MM.1S (cell line): ENCODE measurements around the gene CCDC86.

ENCODE experiments used
- DNase-seq: peaks from one replicate; pipeline ENCODE4 v3.0.0-alpha.2; 2015
- H2AFZ ChIP-seq: fragments of 300-600 bp; sonication (generic); 2 replicates; pipeline ENCODE4 v1.6.0; 2016; ENCODE audit warnings: antibody characterized with exemption, low read length
- H3F3A ChIP-seq: fragments of 300-600 bp; sonication (generic); 2 replicates; pipeline ENCODE4 v1.6.1; 2016; ENCODE audit warnings: mild to moderate bottlenecking, antibody characterized with exemption, low read length, moderate library complexity, mixed read lengths; ENCODE audit not compliant: insufficient read depth
- H3K27ac ChIP-seq: fragments of 300-600 bp; sonication (generic); 2 replicates; pipeline ENCODE4 v1.5.1; 2016; ENCODE audit warnings: mild to moderate bottlenecking, low read length
- H3K27me3 ChIP-seq: fragments of 300-600 bp; sonication (generic); replicated peaks from 2 replicates; pipeline ENCODE4 v1.6.0; 2016; ENCODE audit warnings: low read length; ENCODE audit not compliant: insufficient read depth
- H3K36me3 ChIP-seq: fragments of 300-600 bp; sonication (generic); replicated peaks from 2 replicates; pipeline ENCODE4 v1.6.1; 2016; ENCODE audit warnings: mild to moderate bottlenecking, low read length, mixed read lengths; ENCODE audit not compliant: insufficient read depth
- H3K4me1 ChIP-seq: fragments of 300-600 bp; sonication (generic); 2 replicates; pipeline ENCODE4 v1.6.1; 2016; ENCODE audit warnings: low read length, mixed read lengths
- H3K4me2 ChIP-seq: fragments of 300-600 bp; sonication (generic); 2 replicates; pipeline ENCODE4 v1.6.0; 2016; ENCODE audit warnings: low read depth, low read length
- H3K4me3 ChIP-seq: fragments of 300-600 bp; sonication (generic); 2 replicates; pipeline ENCODE4 v1.5.1; 2016; ENCODE audit warnings: low read length, mixed read lengths
- H3K79me2 ChIP-seq: fragments of 300-600 bp; sonication (generic); 2 replicates; pipeline ENCODE4 v1.6.1; 2016; ENCODE audit warnings: mixed run types, low read length, mixed read lengths
- H3K9ac ChIP-seq: fragments of 300-600 bp; sonication (generic); 2 replicates; pipeline ENCODE4 v1.6.1; 2016; ENCODE audit warnings: low read length, mixed read lengths
- H3K9me2 ChIP-seq: fragments of 300-600 bp; sonication (generic); replicated peaks from 2 replicates; pipeline ENCODE4 v1.6.1; 2016; ENCODE audit warnings: mild to moderate bottlenecking, low read length, mixed read lengths; ENCODE audit not compliant: insufficient read depth
- H3K9me3 ChIP-seq: fragments of 300-600 bp; sonication (generic); replicated peaks from 2 replicates; pipeline ENCODE4 v1.6.1; 2016; ENCODE audit warnings: mild to moderate bottlenecking, low read length, mixed read lengths; ENCODE audit not compliant: insufficient read depth
- H4K20me1 ChIP-seq: fragments of 300-600 bp; sonication (generic); 2 replicates; pipeline ENCODE4 v1.6.1; 2016; ENCODE audit warnings: mild to moderate bottlenecking, low read length, moderate library complexity, mixed read lengths; ENCODE audit not compliant: insufficient read depth
- CTCF ChIP-seq: fragments of 300-600 bp; sonication (generic); IDR thresholded peaks from 2 replicates; pipeline ENCODE4 v1.5.1; 2016; ENCODE audit warnings: antibody characterized with exemption, low read length, mixed read lengths
- EZH2 ChIP-seq: fragments of 300-600 bp; sonication (generic); optimal IDR thresholded peaks from 2 replicates; pipeline ENCODE3; 2017; ENCODE audit warnings: low read depth, mild to moderate bottlenecking, antibody characterized with exemption, low read length, mixed read lengths
- EZH2phosphoT487 ChIP-seq: fragments of 300-600 bp; sonication (generic); IDR thresholded peaks from 2 replicates; pipeline ENCODE4 v1.6.1; 2018; ENCODE audit warnings: antibody characterized with exemption, low read length

Gene CCDC86

DNA sequence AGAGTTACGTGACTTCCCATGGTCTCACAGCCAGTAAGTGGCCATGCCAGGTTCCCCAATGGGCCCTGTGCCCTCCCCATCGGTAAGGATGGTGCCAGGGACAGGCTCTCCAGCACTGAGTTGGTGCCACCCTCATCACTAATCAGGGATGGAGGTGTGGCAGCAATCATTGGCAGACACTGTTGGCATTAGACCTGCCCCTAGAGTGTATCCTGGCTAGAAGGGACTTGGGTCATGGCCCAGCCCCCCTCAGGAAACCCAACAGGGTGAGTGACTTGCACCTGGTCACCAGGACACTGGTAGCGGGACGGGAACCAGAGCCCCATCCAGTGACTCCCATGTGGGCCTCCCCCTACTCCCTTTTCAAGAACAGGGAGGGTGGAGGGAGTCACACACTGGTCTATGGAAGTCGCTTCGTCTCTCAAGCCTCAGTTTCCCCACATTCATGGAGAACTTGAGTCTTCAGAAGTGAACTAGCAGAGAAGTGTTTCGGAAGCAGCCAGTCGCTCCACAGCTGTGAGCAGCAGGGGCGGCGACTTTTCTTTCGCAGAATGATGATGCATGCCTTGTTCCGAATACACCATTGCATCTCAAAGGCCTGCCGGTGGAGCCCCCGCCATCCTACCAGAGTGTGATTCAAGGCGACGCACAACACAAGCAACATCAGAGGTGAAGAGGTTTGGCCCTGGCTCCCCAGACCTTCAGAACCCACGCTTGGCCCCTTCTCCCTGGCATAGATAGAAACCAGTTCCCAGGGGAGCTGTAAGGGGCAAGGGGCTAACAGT is 43.9 kb upstream of the CCDC86 start:
- Histone ChIP-seq H3K36me3 (no peaks in the 10 kb centered on the region), H3K79me2 (no peaks in the 10 kb centered on the region), H3K27me3 (no peaks in the 10 kb centered on the region; the same call in 1 of the 2 replicates), H2AFZ (no peak overlapping the region), H3K27ac (no peak overlapping the region), H4K20me1 (no peaks in the 10 kb centered on the region), H3K4me3 (no peak overlapping the region), H3K9me2 (no peaks in the 10 kb centered on the region), H3F3A (no peaks in the 10 kb centered on the region), H3K4me1 (no peaks in the 10 kb centered on the region), H3K4me2 (no peak overlapping the region), H3K9ac (no peak overlapping the region), H3K9me3 (no peaks in the 10 kb centered on the region)
- no peak for DNase-seq
- TF ChIP-seq EZH2: no peak
- TF ChIP-seq CTCF: no peak
- TF ChIP-seq EZH2phosphoT487: no peak

- Histone ChIP-seq H3K79me2 (no peaks in the 10 kb centered on the region), H2AFZ (no peak overlapping the region), H3K4me1 (no peaks in the 10 kb centered on the region), H3K9me2 (no peaks in the 10 kb centered on the region), H3K4me3 (no peak overlapping the region), H3K36me3 (no peaks in the 10 kb centered on the region), H3F3A (no peaks in the 10 kb centered on the region), H3K27me3 (no peaks in the 10 kb centered on the region; the same call in 1 of the 2 replicates), H3K4me2 (no peak overlapping the region), H3K9me3 (no peaks in the 10 kb centered on the region), H3K9ac (no peak overlapping the region), H4K20me1 (no peaks in the 10 kb centered on the region), H3K27ac (no peak overlapping the region)
- no peak for DNase-seq
- no peak for TF ChIP-seq CTCF
- TF ChIP-seq EZH2: no peak
- TF ChIP-seq EZH2phosphoT487: no peak
Measured at GRCh38 chr11:60798631-60799030, 43.3 kb upstream of the CCDC86 start.

- Histone ChIP-seq H3K4me2 (no peak overlapping the region), H2AFZ (no peak overlapping the region), H3K9me2 (no peaks in the 10 kb centered on the region), H3K36me3 (no peaks in the 10 kb centered on the region), H3K9me3 (no peaks in the 10 kb centered on the region), H4K20me1 (no peaks in the 10 kb centered on the region), H3F3A (no peaks in the 10 kb centered on the region), H3K9ac (no peak overlapping the region), H3K79me2 (no peaks in the 10 kb centered on the region), H3K27me3 (no peaks in the 10 kb centered on the region; the same call in 1 of the 2 replicates), H3K27ac (no peak overlapping the region), H3K4me1 (no peaks in the 10 kb centered on the region), H3K4me3 (no peak overlapping the region)
- DNase-seq: no peak
- TF ChIP-seq CTCF (no peak), EZH2 (no peak), EZH2phosphoT487 (no peak)
Measured at GRCh38 chr11:60801194-60801593, 40.7 kb upstream of the CCDC86 start.
